Mucosa of rectum (tissue), 2 donors: ENCODE measurements around the gene ACACA.

Source experiments
- H3K27ac ChIP-seq, 2 donors: one replicate each; pipeline ENCODE4 v1.7.0; 2013; ENCODE audit warnings: inconsistent platforms in 2 of 2, low read depth in 2 of 2, low read length in 2 of 2
- H3K27me3 ChIP-seq, 2 donors: one replicate each; pipeline ENCODE4 v1.7.0; 2013; ENCODE audit warnings: low read length in 2 of 2; ENCODE audit not compliant: control insufficient read depth in 2 of 2, insufficient read depth in 2 of 2
- H3K36me3 ChIP-seq, 2 donors: one replicate each; pipeline ENCODE4 v1.7.0; 2013; ENCODE audit warnings: low read length in 2 of 2; ENCODE audit not compliant: control insufficient read depth in 2 of 2, insufficient read depth in 2 of 2
- H3K4me1 ChIP-seq, 2 donors: one replicate each; pipeline ENCODE4 v1.7.0; 2013; ENCODE audit warnings: low read length in 2 of 2, mild to moderate bottlenecking in 1 of 2; ENCODE audit not compliant: control insufficient read depth in 2 of 2, insufficient read depth in 2 of 2
- H3K4me3 ChIP-seq, 2 donors: one replicate each; pipeline ENCODE4 v1.7.0; 2013; ENCODE audit warnings: low read length in 2 of 2
- H3K9ac ChIP-seq, 2 donors: one replicate each; pipeline ENCODE4 v1.7.0; 2013; ENCODE audit warnings: low read length in 2 of 2, low read depth in 1 of 2, mild to moderate bottlenecking in 1 of 2
- H3K9me3 ChIP-seq, 2 donors: one replicate each; pipeline ENCODE4 v1.7.0; 2013; ENCODE audit warnings: low read length in 2 of 2; ENCODE audit not compliant: control insufficient read depth in 2 of 2
- donor health status: healthy.
- donor health status: Normal muscosa, but diverticular disease.

The ACACA gene

DNA sequence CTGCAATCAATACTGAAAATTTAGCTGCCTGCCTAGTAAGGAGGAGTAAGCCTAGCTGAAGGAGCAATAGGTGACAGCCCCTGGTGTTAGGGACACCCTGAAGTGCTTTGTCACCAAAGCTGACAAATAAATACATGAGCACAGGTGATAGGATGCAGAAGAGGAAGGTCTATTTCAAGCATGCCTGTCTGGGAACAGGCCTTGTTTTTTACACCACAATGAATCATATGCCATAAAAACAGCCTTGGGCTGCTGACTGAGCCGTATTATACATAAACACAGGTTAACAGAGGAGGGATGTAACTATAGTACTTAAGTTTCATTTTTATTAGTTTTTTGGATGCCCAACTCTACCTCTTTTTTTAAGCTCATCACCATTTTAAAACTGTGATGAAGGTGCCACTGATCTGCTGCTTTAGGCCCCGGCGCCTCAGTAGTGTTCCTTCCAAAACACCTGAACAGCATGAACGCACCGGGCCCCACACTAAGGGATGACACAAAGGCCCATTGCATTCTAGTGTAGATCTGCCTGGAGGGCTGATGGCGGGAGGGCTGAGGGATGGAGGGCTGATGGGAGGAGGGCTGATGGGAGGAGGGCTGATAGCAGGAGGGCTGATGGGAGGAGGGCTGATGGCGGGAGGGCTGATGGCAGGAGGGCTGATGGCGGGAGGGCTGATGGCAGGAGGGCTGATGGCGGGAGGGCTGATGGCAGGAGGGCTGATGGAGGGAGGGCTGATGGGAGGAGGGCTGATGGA lies 307.5 kb downstream of the ACACA start:
- no peak overlapping the region for H3K4me3 ChIP-seq
- H3K4me1 ChIP-seq, result no peaks in the 10 kb centered on the region
- H3K27ac ChIP-seq, result no peak overlapping the region
- no peaks in the 10 kb centered on the region for H3K9me3 ChIP-seq
- no peak overlapping the region for H3K9ac ChIP-seq
- peaks cover 21 to 28% of the 10 kb centered on the region in 2 donors for H3K36me3 ChIP-seq
- H3K27me3 ChIP-seq, result no peaks in the 10 kb centered on the region

DNA sequence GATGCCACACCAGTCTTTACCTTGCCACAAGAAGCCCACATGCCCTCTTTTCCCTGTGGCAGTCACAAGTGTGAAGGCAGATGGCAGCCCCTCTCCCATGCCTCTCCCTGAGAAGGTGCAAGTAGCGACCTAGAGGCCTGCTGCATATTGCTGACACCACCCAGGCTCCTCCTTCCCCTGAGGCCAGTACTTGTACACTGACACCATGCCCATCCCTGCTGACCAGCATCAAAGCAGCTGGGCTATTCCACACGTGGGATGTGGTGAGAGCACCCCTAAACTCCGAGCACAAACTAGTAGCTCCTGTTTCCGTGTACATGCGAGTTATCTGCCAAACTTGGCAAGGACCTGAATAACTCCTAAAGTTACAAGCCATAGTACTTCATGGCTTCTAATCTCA lies 308.5 kb downstream of the ACACA start:
- no peak overlapping the region for H3K27ac ChIP-seq
- peaks cover 21 to 28% of the 10 kb centered on the region in 2 donors for H3K36me3 ChIP-seq
- H3K9me3 ChIP-seq, result no peaks in the 10 kb centered on the region
- H3K4me3 ChIP-seq, result no peak overlapping the region
- no peaks in the 10 kb centered on the region for H3K27me3 ChIP-seq
- no peak overlapping the region for H3K9ac ChIP-seq
- no peaks in the 10 kb centered on the region for H3K4me1 ChIP-seq

DNA sequence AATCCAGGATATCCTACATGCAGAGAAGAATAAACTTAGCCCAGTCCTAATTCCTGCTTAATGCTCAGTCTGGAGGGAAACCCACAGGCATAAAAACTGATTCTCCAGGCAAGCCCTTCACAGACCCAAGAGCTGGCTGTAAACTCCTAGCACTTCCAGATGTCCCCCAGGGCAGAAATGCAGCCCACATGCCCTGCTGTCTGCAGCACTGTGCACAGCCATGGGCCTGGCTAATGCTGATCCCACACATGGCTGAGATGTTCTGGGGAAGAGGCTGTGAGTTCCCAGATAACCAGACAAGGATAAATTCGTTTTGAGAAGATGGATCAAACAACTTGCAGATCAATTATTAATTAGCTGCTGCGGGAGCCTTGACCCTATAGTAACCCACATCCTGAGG lies 309.5 kb downstream of the ACACA start:
- H3K27ac ChIP-seq, result no peak overlapping the region
- H3K4me1 ChIP-seq, result peaks cover 4 to 8% of the 10 kb centered on the region in 2 donors
- peaks cover 21 to 28% of the 10 kb centered on the region in 2 donors for H3K36me3 ChIP-seq
- H3K4me3 ChIP-seq, result no peak overlapping the region
- no peak overlapping the region for H3K9ac ChIP-seq
- H3K27me3 ChIP-seq, result no peaks in the 10 kb centered on the region
- H3K9me3 ChIP-seq, result no peaks in the 10 kb centered on the region

DNA sequence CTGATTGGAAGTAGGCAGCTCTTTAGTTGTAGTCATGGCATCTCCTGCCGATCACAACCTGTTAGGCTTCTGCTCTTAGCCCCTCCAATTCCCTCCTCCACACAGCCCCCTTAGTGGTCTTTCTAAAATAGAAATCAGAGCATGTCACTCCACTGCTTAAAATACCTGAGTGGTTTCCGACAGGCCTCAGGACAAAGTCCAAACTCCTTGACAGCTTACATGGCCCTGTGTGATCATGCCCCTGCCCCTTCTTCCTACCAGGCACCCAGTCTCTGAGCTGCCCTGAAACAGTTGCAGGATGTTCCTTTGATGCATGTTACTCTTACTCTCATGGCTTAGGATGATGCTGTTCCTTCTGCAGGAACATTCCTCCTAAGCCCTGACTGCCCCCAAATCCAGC lies 310.6 kb downstream of the ACACA start:
- H3K36me3 ChIP-seq, result peaks cover 21 to 28% of the 10 kb centered on the region in 2 donors
- H3K27ac ChIP-seq, result no peak overlapping the region
- no peak overlapping the region for H3K4me3 ChIP-seq
- H3K27me3 ChIP-seq, result no peaks in the 10 kb centered on the region
- peaks cover 12 to 13% of the 10 kb centered on the region in 2 donors for H3K4me1 ChIP-seq
- H3K9me3 ChIP-seq, result no peaks in the 10 kb centered on the region
- no peak overlapping the region for H3K9ac ChIP-seq

DNA sequence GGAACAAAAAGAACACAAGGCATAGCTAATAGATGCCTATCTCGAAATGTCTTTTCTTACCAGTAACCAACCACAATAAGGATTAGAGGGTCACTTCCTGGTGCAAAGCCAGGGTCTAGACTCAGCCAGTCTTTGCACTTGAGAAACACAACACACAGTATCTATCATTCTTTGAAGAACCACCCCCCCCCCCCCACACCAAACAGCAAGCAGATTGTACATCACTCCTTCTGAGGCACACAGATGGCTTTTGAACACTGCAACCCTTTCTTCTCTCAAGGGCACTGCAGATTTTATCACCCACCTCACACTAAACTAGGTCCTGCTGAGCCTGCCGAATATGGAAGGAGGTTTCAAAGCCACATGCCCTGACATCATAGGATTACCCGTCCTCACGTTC lies 312.2 kb downstream of the ACACA start:
- Histone ChIP-seq H3K27ac (no peak overlapping the region), H3K36me3 (peaks cover 25 to 28% of the 10 kb centered on the region in 2 donors)

DNA sequence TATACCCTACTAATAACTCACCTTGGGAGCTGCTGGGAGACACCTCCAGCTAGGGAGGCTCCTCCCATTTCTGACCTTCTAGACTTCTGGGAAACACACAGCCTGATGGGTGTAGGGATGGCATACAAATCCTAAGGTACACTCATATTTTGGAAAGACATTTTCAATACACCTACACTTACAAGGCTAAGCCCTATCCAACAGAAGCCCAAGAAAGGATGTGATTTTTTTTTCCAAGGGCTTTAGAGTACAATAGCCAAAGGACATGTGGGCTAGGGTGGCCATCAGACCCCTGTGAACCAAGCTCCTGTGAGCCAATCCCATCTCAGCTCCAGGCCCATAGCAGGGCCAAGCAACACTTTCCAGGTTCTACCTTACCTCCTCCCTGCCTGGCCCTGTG lies 313.9 kb downstream of the ACACA start:
- H3K27me3 ChIP-seq, result no peaks in the 10 kb centered on the region
- no peak overlapping the region for H3K4me3 ChIP-seq
- peaks cover 28 to 33% of the 10 kb centered on the region in 2 donors for H3K36me3 ChIP-seq
- H3K27ac ChIP-seq, result peak overlapping the region; percentile 49 to 66
- H3K9me3 ChIP-seq, result no peaks in the 10 kb centered on the region
- peaks cover 17 to 20% of the 10 kb centered on the region in 2 donors for H3K4me1 ChIP-seq
- no peak overlapping the region for H3K9ac ChIP-seq

More for the DNA sequence above, 312.2 kb downstream of the ACACA start:
- Histone ChIP-seq H3K9ac (no peak overlapping the region), H3K9me3 (no peaks in the 10 kb centered on the region), H3K4me3 (no peak overlapping the region), H3K4me1 (peaks cover 17 to 20% of the 10 kb centered on the region in 2 donors), H3K27me3 (no peaks in the 10 kb centered on the region)

DNA sequence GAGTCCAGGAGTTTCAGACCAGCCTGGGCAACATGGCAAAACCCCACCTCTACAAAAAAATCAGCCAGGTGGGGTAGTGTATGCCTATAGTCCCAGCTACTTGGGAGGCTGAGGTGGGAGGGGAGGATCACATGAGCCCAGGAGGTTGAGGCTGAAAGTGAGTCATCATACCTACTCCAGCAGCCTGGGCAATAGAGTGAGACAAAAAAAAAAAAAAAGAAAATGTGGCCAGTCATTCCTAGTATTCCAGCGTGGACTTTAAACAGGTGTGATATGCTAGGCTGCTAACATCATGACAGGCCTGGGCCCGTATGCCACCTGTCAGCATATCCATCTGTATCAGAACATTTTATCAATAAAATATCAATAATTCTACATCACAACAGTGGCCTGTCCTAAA lies 314.6 kb downstream of the ACACA start:
- no peaks in the 10 kb centered on the region for H3K9me3 ChIP-seq
- H3K4me1 ChIP-seq, result peaks cover 17 to 20% of the 10 kb centered on the region in 2 donors
- peak overlapping the region; percentile 60 to 66 for H3K27ac ChIP-seq
- no peak overlapping the region for H3K4me3 ChIP-seq
- peaks cover 28 to 29% of the 10 kb centered on the region in 2 donors for H3K36me3 ChIP-seq
- no peak overlapping the region for H3K9ac ChIP-seq
- no peaks in the 10 kb centered on the region for H3K27me3 ChIP-seq

DNA sequence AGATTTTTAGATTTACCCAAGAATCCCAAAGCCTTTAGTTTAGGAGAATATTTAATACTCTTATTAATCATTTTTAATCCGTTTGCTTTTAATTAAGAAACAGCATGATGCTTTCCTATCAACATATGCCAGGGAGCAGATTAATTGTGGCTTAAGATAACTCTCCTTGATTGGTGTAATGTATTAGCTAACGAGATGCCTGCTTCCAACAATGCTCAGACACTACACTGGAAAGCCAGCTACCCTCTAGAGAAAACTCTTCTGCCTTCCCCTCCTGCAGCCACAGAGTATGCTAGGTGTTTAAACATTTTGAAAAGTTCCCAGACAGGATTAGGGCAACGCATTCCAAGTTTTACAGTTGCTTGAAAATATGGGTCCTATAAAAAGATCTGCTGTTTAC lies 315.7 kb downstream of the ACACA start:
- peak overlapping the region in 1 of 2 donors; percentile 26 for H3K27ac ChIP-seq

DNA sequence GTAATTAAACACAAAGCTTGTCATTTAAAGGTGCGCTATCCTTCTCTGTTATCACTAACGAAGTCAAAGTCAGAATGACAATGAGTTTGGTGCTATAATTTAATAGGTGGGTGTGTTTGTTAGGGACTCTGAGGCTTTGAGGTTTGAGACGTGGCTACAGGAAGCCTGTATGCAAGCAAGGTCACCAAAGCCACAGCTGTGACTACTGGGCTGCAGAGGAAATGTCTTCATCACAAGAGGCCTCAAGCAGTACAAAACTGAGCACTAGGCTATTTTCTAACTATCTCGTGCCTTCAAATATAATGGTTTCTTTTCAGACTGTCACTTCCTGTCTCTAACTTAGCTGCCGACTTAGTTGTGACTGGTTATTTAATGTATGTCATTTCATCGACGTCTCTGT lies 316.7 kb downstream of the ACACA start:
- Histone ChIP-seq H3K9ac (no peak overlapping the region), H3K27ac (peak overlapping the region; percentile 59 to 66), H3K4me3 (no peak overlapping the region), H3K4me1 (peaks cover 17 to 20% of the 10 kb centered on the region in 2 donors), H3K36me3 (peaks cover 22 to 27% of the 10 kb centered on the region in 2 donors), H3K9me3 (no peaks in the 10 kb centered on the region), H3K27me3 (no peaks in the 10 kb centered on the region)

More for the DNA sequence above, 315.7 kb downstream of the ACACA start:
- peaks cover 17 to 20% of the 10 kb centered on the region in 2 donors for H3K4me1 ChIP-seq
- H3K27me3 ChIP-seq, result no peaks in the 10 kb centered on the region
- no peak overlapping the region for H3K4me3 ChIP-seq
- no peaks in the 10 kb centered on the region for H3K9me3 ChIP-seq
- H3K36me3 ChIP-seq, result peaks cover 25 to 27% of the 10 kb centered on the region in 2 donors
- H3K9ac ChIP-seq, result no peak overlapping the region

DNA sequence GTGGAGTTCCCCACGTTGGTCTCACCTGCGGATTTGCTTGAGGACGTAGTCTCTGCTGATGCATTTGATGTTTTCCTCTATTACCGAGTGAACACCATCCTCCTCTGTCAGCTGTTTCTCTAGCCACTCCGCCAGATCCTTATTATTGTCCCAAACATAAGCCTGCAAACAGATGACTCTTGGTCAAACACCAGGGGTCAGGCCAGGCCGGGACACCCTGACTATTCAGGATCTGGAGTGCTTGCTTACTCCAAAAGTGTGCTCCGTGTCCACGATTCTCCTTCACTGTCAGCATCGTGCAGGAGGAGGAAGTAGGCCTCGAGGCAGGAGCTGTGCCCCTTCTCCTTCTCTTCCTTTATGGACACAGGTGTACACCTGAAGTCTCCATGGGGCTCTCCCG lies 317.7 kb downstream of the ACACA start:
- Histone ChIP-seq H3K36me3 (peaks cover 16 to 28% of the 10 kb centered on the region in 2 donors), H3K4me1 (peaks cover 17 to 20% of the 10 kb centered on the region in 2 donors), H3K4me3 (no peak overlapping the region), H3K27ac (no peak overlapping the region), H3K9me3 (no peaks in the 10 kb centered on the region), H3K9ac (no peak overlapping the region), H3K27me3 (no peaks in the 10 kb centered on the region)
